Adrenal gland (tissue), 5 donors: Measurements from ENCODE around the gene TMEM45A.

Source experiments
- POLR2A ChIP-seq, 2 donors: fragments of 450-650 bp; IDR thresholded peaks; one replicate each; pipeline ENCODE4 v1.6.1; 2017; ENCODE audit warnings: antibody characterized with exemption in 2 of 2, mild to moderate bottlenecking in 2 of 2, moderate library complexity in 1 of 2
- TF ChIP-seq, protein P1 (sequence below), 6 experiments: fragments of 450-650 bp in 4 of 6; fragments of 200-600 bp in 2 of 6; sonication (generic) in 1 of 6; IDR thresholded peaks; 1 replicate in 5 of 6; 2 replicates in 1 of 6; pipeline versions ENCODE4 v1.5.1 to v1.8.0; 2016 to 2021; ENCODE audit warnings: antibody characterized with exemption in 6 of 6, mild to moderate bottlenecking in 2 of 6, moderate library complexity in 1 of 6
- donor health status: DM: no; HTN: no; CAD: no.

DNA sequence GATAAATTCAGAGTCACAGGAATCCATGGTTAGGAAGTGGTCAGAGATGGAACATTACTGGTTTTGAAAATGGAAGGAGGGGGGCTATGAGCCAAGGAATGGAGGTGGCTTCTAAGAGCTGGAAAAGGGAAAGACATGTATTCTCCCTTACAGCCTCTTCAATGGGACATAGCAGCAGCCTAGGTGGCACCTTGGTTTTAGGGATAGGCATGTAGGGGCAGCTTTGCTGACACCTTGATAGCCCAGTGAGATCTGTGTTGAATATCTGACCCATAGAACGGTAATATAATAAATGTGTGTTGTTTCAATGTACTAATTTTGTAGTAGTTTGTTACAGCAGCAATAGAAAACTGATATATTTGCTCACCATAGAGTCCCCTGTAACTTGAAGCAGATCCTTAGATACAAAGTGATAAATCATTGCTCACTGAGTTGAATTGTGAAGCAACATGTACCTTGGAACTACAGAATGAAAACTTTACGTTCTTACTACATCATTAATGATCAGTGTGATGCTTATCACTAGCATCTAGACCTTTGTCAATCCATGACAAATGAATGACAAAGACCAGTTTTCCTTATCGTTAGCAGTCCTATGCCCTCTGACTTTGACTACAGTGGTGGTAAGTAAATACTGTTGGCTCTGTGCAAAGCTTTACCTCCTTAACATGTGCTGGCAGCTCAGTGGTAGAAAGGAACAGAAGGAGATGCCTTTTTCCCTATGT, 53.8 kb downstream of the TMEM45A start:
- TF ChIP-seq, protein P1, sequence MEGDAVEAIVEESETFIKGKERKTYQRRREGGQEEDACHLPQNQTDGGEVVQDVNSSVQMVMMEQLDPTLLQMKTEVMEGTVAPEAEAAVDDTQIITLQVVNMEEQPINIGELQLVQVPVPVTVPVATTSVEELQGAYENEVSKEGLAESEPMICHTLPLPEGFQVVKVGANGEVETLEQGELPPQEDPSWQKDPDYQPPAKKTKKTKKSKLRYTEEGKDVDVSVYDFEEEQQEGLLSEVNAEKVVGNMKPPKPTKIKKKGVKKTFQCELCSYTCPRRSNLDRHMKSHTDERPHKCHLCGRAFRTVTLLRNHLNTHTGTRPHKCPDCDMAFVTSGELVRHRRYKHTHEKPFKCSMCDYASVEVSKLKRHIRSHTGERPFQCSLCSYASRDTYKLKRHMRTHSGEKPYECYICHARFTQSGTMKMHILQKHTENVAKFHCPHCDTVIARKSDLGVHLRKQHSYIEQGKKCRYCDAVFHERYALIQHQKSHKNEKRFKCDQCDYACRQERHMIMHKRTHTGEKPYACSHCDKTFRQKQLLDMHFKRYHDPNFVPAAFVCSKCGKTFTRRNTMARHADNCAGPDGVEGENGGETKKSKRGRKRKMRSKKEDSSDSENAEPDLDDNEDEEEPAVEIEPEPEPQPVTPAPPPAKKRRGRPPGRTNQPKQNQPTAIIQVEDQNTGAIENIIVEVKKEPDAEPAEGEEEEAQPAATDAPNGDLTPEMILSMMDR (IDR thresholded peaks at IDR 0.05): no peak
- no peak for TF ChIP-seq POLR2A (IDR thresholded peaks at IDR 0.05)
